Upper lobe of left lung (tissue), 4 donors: ENCODE measurements around the gene CCND3.

Experiments
- CTCF ChIP-seq, 6 experiments: fragments of 450-650 bp in 4 of 6; fragments of 200-600 bp in 2 of 6; sonication (generic) in 2 of 6; IDR thresholded peaks; one replicate each; pipeline ENCODE4 v1.5.1; 2016 to 2019; ENCODE audit warnings: antibody characterized with exemption in 6 of 6
- POLR2A ChIP-seq, 4 donors: fragments of 450-650 bp; IDR thresholded peaks; one replicate each; pipeline ENCODE4 v1.5.1; 2016 to 2017; ENCODE audit warnings: antibody characterized with exemption in 4 of 4, mild to moderate bottlenecking in 2 of 4

- no peak for TF ChIP-seq CTCF (IDR thresholded peaks at IDR 0.05)
- no peak for TF ChIP-seq POLR2A (IDR thresholded peaks at IDR 0.05)
Measured at GRCh38 chr6:41900861-41901260, 40.7 kb downstream of the CCND3 start.
